HuH-7 (cell line): Measurements from ENCODE around the gene NR6A1.

Experiments
- DNase-seq: peaks from one replicate; pipeline ENCODE4 v3.0.0; 2011; ENCODE audit warnings: low spot score

NR6A1 gene

GRCh38 chr9:124501771-124502320, 269.3 kb downstream of the NR6A1 start:
- no peak for DNase-seq

GRCh38 chr9:124500796-124501611, 270.1 kb downstream of the NR6A1 start:
- no peak for DNase-seq

GRCh38 chr9:124500028-124500795, 270.9 kb downstream of the NR6A1 start:
- no peak for DNase-seq

- DNase-seq, result no peak
Observed at GRCh38 chr9:124499216-124499615, 271.9 kb downstream of the NR6A1 start.

GRCh38 chr9:124498499-124499146, 272.5 kb downstream of the NR6A1 start:
- no peak for DNase-seq

GRCh38 chr9:124498040-124498439, 273.1 kb downstream of the NR6A1 start:
- no peak for DNase-seq

GRCh38 chr9:124497441-124497840, 273.7 kb downstream of the NR6A1 start:
- no peak for DNase-seq

GRCh38 chr9:124496463-124496862, 274.6 kb downstream of the NR6A1 start:
- no peak for DNase-seq

- DNase-seq, result no peak
Observed at GRCh38 chr9:124496075-124496449, 275.0 kb downstream of the NR6A1 start.

- no peak for DNase-seq
Observed at GRCh38 chr9:124495126-124496074, 275.7 kb downstream of the NR6A1 start.

GRCh38 chr9:124493794-124494479, 277.2 kb downstream of the NR6A1 start:
- no peak for DNase-seq

GRCh38 chr9:124493218-124493617, 277.9 kb downstream of the NR6A1 start:
- no peak for DNase-seq

- DNase-seq, result no peak
Observed at GRCh38 chr9:124492818-124493217, 278.3 kb downstream of the NR6A1 start.

GRCh38 chr9:124491049-124491975, 279.8 kb downstream of the NR6A1 start:
- no peak for DNase-seq

GRCh38 chr9:124490004-124490403, 281.1 kb downstream of the NR6A1 start:
- DNase-seq, result no peak

GRCh38 chr9:124489222-124489621, 281.9 kb downstream of the NR6A1 start:
- no peak for DNase-seq

- DNase-seq, result no peak
Observed at GRCh38 chr9:124488641-124489210, 282.4 kb downstream of the NR6A1 start.

- no peak for DNase-seq
Observed at GRCh38 chr9:124487260-124488182, 283.6 kb downstream of the NR6A1 start.
